HG02759 (cell line): ENCODE measurements around the gene STARD5.
A peak's percentile ranks its signal among the peaks of the same experiment; 100 is the strongest.

Source experiments
- ATAC-seq: cut with Tn5 transposase; IDR thresholded peaks from one replicate; pipeline ENCODE4 v1.9.1; 2021; ENCODE audit warnings: mild to moderate bottlenecking, moderate library complexity; ENCODE audit not compliant: unreplicated experiment

The STARD5 gene

DNA sequence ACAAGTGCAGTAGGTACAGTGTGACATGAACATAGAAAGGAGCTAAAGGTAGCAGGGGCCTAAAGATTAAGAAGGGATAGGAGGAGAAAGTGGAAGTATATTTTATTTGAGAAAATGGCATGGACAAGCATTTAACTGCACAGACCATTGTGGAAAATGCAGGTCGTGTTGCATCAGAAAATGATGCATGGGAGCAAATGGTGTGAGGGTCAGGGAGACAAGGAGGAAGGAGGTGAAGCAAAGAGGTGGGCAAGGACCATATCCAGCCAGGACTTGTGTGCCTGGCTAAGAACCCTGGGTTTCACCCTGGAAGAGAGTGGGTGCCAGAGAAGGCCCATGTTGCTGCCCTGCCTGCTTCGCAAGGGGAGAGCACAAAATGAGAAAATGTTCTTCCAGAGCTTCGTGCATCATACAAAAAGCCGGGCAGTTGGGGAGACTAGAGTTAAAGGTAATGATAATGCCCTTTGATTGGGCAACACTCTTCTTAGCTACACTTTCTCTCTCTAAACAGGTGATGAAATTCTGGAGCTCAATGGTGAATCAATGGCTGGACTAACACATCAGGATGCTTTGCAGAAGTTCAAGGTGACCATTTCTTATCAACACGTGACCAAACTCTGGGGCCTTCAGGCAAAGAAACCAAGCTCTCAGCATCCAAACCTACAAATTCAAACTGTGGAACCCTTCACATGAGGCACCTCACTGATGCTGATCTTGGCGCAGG lies 45.5 kb downstream of the STARD5 start:
- no peak for ATAC-seq

DNA sequence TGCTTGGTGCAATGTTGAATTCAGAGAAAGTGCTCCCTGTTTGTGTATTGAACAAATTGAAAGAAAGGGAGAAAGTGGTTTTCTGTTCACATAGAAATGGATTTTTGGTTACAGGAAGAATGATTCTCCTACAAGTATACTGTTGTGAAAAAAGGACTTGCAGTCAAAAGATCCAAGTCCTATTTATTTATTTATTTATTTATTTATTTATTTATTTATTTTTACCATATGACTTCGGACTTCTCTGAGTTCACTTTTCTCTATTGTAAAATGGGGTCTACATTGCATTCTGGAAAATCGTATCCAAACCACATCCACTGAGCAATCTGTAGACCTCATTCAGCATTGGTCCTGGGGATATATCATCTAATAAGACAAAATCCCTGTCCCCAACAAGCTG lies 46.1 kb downstream of the STARD5 start:
- no peak for ATAC-seq

GRCh38 chr15:81276967-81277366 lies 47.0 kb downstream of the STARD5 start:
- ATAC-seq = no peak

DNA sequence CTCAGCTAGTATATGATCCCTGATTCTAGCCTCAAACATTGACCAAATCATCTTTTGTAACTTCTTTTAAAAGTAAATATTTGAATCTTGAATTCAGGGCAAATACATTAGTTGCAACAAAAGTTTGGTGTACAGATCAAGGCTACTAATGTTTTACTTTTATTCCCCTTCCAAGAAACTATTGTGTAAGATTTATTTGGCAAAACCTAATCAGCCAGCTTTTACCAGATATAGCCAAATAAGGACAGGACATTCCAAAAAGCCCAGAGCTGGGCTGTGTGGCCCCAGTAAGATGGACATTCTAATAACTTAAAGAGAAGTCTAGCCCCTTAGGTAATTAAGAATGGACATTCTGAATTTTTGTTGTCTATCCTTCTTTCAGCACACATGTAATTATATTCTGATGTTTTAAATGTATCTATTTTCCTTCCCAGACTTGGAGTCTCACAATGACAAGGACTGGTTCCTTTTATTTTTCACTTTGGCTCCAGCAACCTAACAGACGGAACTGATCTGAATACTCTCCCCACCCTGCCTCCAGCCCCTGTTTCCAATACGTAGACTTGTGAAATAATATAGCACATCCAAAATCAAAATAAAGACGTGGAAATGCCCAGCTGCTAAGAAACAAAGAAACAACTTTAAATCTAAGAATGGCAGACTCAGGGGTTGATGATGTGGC lies 48.1 kb downstream of the STARD5 start:
- ATAC-seq = no peak

DNA sequence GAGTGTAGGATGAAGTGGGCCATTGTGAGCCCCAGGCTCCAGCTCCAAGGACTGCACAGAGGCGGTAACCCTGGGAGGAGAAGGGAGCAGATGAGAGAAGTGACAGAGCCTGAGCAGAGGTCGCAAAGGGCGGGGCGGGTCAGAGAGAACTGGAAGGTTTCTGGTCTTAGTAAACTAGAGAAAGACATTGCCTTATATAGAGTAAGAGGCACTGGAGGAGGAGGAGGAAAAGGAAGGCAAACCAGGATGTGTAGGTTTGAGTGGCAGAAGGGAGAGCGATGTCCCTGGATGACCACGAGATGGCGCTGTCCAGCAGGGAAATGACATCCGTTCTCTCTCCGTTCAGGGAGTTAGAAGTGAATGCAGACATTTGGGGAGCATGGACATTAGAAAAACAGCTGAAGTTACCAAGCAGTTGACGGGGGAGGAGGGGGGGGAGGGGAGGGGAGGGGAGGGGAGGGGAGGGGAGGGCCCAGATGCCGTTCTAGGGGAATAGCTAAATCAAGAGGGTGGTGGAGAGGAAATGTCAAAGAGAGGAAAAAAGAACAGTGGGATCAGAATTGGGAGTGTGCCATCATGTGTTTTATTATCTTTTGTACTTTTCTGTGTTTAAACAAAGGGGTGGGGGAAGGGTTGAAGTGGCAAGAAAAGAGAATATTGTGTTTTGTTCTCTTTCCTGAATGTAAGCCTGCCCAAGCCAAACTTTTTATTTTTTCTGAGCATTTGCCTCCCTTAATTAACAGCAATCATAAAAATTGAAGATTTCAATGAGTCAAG lies 48.8 kb downstream of the STARD5 start:
- ATAC-seq = peak; percentile 93

DNA sequence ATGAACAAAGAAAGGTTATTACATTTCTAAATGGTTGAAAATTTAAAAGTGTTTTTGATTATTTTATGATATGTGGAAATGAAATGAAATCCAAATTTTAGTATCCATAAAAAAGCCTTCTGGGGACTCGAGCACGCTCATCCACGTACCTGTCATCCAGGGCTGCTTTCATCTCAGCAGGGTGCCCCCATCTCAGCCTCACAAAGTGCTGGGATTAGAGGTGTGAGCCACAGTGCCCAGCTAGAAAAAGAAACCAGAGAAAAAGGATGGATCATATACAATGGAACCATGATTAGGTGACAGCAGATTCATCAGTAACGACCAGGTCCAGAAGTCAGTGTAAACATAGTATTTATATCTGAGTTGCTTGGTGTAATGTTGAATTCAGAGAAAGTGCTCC lies 49.7 kb downstream of the STARD5 start:
- ATAC-seq = no peak

DNA sequence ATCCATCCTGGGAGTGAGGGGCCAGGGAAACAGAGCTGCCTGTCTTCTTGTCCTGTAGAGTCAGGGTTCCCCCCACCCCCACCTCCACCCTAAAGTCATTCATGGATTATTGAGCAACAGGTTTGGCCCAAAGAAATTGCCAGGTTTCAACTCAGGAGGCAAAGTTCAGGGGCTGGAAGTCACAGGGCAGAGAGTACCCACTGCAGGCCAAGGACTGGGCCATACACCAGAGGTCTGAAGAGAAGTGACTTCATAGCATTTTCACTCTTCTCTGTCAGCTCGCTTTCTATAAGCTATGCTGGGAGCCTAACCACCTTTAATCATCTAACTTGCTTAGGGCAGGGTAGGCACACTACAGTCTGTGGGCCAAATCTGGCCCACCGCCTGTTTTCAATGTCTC lies 50.1 kb downstream of the STARD5 start:
- ATAC-seq = no peak

- no peak for ATAC-seq
Observed at GRCh38 chr15:81273200-81273599, 50.7 kb downstream of the STARD5 start.

DNA sequence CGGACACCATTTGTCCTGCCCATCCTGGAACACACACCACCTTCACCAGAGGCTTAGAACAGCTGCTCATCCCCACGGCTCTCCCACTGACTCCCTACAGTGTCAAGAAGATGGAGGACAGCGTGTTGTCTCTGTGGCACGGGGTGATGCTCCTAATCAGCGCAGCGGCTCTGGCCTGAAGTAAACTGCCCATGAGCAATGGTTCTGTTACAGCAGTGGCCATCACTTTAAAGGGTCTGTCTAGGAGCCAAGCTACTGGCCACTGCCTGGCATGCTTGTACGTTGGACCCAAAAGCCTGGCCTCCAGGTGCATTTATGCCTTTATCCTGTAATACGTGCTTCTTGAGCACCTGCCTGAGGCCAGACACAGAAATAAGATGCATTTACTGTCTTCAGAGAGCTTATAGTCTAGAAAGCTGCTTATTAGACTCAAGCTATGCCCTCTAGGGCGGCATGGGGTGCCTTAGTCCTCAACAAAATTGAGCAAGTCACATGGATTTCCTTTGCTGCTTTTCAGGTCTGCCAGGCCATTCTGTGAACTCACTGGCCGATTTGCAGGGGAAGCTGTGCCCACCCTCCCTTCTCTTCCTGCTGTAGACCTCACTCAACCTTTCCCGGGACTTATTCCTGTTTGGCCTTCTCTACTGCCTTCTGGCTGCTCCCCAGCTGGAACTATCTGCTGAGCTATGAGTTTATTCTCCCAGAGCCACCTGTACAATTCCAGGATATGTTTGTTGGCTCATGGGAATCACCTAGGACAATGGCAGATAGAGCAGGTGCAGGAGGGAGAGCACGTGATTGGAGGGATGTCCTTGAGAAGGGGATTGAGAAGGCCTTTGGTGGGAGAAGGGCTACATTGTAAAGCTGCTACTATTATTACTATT lies 51.9 kb downstream of the STARD5 start:
- ATAC-seq = no peak

DNA sequence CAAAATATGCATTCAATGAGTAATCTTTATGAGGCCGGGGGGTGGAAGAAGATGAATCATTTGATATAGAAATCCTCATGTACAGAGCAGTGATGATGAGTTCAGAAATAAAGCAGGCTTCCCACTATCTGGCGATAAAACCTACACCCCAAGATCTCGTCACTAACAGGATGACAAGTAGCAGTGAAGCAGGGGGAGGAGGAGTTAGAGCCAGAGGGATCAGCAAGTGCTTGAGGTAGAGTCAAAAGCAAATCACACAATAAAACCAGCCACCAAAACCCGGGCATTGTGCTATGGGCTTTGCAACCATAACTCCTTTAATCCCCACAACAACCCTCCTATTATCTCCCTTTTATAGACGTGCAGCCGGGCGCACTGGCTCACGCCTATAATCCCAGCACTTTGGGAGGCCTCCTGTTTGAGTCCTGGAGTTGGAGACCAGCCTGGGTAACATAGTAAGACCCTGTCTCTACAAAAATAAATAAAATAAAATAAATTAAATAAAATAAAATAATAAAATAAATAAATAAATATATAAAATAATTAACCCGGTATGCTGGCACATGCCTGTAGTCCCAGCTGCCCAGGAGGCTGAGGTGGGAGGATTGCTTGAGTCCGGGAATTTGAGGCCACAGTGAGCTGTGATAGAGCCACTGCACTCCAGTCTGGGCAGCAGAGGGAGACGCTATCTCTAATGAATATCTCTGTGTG lies 53.0 kb downstream of the STARD5 start:
- ATAC-seq = no peak

DNA sequence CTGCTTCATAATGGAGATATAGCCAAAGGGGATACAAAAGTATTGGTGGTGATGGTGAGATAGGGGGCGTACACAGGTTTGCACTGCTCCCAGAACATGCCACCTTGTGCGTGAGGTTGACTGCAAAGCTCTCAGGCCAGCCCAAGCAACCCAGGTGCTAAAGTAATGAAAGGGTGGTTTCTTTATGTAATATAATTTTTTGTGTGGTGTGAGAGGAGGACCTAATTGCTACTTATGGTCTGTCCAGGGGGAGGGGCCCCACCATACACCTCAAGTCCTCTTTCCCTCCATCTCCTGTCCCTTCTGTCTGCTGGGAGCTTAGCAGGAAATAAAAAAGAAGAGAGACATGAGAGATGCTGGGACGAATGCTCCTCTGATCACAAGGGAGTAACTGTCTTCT lies 53.8 kb downstream of the STARD5 start:
- no peak for ATAC-seq

DNA sequence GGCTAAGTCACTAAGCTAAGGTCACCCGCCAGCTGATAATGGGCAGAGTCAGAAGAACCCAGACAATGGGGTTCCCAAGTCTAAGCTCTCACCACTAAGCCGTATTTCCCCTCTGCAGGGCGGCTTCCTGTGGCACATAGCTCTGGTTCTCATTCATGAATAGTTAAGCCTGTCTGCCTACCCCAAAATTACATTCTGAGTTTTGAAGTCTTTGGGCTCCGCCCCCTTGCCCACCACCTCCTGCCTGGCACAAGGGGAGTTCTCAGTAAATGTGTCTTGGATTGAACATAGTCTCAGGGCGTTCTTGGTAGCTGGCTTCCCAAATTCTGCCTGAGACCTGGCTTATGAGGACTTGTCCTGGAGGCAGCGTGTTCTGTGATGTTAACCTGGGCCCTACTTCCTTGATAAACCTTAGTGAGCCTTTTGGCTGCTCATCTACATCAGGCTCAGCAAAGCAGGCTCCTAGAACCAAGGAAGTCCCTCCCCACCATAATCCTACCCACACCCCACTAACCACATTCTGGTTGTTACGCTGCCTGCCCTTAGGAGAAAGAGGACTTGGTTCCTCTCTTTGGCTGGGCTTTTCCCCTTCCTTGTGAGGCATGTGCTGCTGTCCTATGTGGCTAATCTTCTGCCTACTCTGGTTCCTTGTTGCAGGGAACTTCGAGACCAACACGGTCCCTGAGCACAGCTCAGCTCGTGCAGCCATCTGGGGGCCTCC lies 54.9 kb downstream of the STARD5 start:
- no peak for ATAC-seq

DNA sequence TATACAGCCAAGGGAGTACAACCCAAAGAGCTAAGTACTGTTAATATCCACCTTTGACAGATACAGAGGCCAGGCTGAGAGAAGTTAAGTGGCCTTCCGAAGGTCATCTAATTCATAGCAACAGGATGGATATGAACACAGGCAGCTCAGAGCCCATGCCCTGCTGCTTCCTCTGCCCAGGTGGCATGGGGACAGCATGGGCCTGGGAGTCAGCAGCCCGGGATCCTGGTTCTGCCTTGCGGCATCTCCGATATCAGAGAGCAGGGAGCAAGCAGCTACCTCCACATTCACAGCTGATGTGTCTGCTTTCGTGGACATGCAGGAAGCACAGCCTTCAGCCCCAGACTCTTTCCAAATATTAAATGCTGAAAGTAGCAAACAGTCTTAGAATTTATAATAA lies 55.6 kb downstream of the STARD5 start:
- no peak for ATAC-seq

DNA sequence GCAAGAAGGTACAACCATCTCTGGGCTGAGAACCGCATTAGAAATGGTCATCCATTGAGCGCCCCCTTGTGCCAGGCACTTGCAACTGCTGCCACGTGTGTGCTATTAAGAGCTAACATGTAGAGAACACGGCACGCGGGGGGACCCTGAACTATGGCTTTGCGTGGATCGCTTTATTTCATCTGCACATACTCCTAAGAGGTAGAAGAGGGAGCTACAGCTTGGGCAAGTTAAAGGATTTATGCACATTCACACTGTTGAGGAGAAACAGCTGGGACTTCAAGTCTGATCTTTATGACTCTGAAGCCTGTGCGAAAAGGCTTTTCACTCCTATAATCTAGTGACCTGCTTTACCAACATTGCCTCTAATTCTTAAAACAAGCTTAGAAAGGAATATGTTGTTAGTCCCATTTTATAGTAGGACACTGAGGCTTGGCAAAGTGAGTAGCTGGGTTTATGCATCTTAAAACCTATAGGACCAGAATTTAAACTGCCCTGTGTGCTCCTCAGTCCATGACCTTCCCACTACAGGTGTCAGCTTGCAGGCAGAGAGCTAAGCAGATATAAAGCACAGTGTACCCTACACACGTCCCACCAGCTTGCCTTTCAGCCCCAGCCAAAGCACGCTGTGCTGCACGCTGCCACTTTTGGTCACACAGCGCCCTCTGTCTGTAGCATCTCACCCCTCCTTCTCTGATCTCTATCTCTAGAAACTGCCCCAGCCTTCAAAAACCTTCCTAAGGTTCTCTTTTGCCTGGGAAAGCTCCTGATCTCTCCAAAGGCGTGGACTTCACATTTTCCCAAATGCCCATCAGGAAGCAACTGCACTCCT lies 57.8 kb downstream of the STARD5 start:
- peak; percentile 82 for ATAC-seq

DNA sequence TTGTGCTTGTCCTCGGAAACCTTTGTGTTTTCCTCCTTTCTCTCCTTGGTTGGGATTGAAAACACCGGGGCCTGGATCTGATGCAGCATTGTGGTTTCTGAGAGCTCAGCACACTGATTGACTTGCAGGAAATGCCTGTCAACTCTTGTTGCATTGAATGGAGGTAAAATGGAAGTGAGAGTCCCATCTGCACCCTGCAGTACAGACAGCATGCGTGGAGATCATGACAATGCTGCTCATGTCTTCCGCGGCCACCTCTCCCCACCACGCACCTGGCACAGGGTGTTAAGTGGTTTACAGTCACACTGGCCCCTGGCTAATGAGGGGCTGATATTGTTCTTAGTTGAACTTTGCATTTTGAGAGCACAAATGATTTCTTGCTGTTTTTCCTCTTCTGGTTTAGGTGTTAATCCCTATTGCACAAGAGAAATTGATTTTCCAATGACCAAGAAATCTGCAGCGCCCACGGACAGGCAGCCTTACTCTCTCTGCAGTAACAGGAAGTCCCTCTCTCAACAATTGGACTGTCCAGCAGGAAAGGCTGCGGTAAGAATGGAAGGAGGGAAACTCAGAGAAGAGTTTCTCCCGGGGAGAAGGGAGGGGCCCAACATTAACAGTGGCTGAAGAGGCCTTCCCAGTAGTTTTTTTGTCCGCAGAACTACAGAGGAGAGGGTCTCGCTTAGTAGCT lies 58.5 kb downstream of the STARD5 start:
- ATAC-seq = peak; percentile 1

- ATAC-seq = no peak
Observed at GRCh38 chr15:81264072-81264857, 59.7 kb downstream of the STARD5 start.

- ATAC-seq = no peak
Observed at GRCh38 chr15:81263477-81263876, 60.5 kb downstream of the STARD5 start.
